ENCODE measurements around the gene SCYL2.

Gene SCYL2

DNA sequence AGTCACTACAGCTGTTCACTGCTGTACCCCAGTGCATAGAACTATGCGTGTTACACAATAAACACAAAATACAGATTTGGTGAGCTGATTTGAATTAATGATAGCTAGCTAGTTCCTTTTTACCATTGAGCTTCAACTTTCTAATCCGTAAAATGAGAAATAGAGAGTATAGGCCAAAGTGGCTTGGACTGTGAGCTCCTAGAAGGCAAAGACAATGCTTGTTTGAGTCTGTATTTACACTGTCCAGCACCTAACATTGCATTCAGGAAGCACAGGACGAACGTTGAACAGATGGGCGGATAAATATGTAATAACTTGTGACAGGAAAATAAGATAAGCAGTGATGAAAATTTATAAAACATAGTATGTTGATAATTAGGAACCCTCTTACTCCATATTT, 121.4 kb downstream of the SCYL2 start:
- DNase-seq (ENCODE audit: low read depth), result no peak
- no peak overlapping the region for H3K4me3 ChIP-seq (ENCODE audit: low read depth, low read length)
- TF ChIP-seq, protein P1, sequence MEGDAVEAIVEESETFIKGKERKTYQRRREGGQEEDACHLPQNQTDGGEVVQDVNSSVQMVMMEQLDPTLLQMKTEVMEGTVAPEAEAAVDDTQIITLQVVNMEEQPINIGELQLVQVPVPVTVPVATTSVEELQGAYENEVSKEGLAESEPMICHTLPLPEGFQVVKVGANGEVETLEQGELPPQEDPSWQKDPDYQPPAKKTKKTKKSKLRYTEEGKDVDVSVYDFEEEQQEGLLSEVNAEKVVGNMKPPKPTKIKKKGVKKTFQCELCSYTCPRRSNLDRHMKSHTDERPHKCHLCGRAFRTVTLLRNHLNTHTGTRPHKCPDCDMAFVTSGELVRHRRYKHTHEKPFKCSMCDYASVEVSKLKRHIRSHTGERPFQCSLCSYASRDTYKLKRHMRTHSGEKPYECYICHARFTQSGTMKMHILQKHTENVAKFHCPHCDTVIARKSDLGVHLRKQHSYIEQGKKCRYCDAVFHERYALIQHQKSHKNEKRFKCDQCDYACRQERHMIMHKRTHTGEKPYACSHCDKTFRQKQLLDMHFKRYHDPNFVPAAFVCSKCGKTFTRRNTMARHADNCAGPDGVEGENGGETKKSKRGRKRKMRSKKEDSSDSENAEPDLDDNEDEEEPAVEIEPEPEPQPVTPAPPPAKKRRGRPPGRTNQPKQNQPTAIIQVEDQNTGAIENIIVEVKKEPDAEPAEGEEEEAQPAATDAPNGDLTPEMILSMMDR (conservative IDR thresholded peaks at IDR 0.05; ENCODE audit: low read depth, low read length), result no peak

Data from choroid plexus epithelial cell (primary cell).